Caco-2 (cell line): ENCODE results near the gene SLIT3. TPM values are rescaled to one million over a fixed set of nuclear protein-coding genes. Genes with fewer than 3 reads are reported as not detected.
A peak's percentile ranks its signal among the peaks of the same experiment; 100 is the strongest.

ENCODE experiments used
- BruUV-seq: library from RNA; stranded (reverse); fragments of 400-500 nt; replicated peaks from 2 replicates; lab custom pipeline; 2021; lab: Mats Ljungman, UMichigan
- CTCF ChIA-PET: fragments of 300-600 bp; sonication (Branson Sonifier 250); formaldehyde crosslinking; loops from one replicate; lab custom pipeline; 2022; ENCODE audit warnings: antibody characterized with exemption; lab: Charles Lee
- POLR2A ChIA-PET: fragments of 300-600 bp; sonication (Branson Sonifier 250); formaldehyde crosslinking; loops from one replicate; lab custom pipeline; 2022; ENCODE audit warnings: antibody characterized with exemption; lab: Charles Lee
- DNase-seq, 2 experiments: peaks; one replicate each; pipeline versions ENCODE4 v3.0.0 to v3.0.0-alpha.2; 2020 to 2022
- H3K27me3 ChIP-seq: replicated peaks from 2 replicates; pipeline ENCODE4 v1.6.0; 2011; ENCODE audit warnings: low read length; ENCODE audit not compliant: control insufficient read depth, insufficient read depth
- H3K36me3 ChIP-seq: 2 replicates; pipeline ENCODE4 v1.5.1; 2011; ENCODE audit warnings: low read length; ENCODE audit not compliant: control insufficient read depth, insufficient read depth
- H3K4me1 ChIP-seq: fragments of 250-450 bp; sonication (Bioruptor Pico); 2 replicates; pipeline ENCODE4 v1.5.1; 2020; ENCODE audit warnings: mild to moderate bottlenecking
- H3K4me3 ChIP-seq: 2 replicates; pipeline ENCODE4 v1.5.1; 2011; ENCODE audit warnings: low read depth, mild to moderate bottlenecking, control low read depth, low read length
- H3K9me3 ChIP-seq: fragments of 250-450 bp; sonication (Bioruptor Pico); 2 replicates; pipeline ENCODE4 v1.5.1; 2020; ENCODE audit warnings: mild to moderate bottlenecking, moderate library complexity
- H3K27ac Mint-ChIP-seq: one replicate; pipeline ENCODE4 v1.8.0; 2022; ENCODE audit warnings: mixed read lengths; ENCODE audit not compliant: unreplicated experiment
- H3K27me3 Mint-ChIP-seq: one replicate; pipeline ENCODE4 v1.8.0; 2022; ENCODE audit warnings: mixed read lengths; ENCODE audit not compliant: insufficient read depth, unreplicated experiment
- H3K36me3 Mint-ChIP-seq: one replicate; pipeline ENCODE4 v1.8.0; 2022; ENCODE audit warnings: mild to moderate bottlenecking, mixed read lengths; ENCODE audit not compliant: insufficient read depth, unreplicated experiment
- H3K4me1 Mint-ChIP-seq: one replicate; pipeline ENCODE4 v1.8.0; 2022; ENCODE audit warnings: low read depth, mixed read lengths; ENCODE audit not compliant: unreplicated experiment
- H3K4me3 Mint-ChIP-seq: one replicate; pipeline ENCODE4 v1.8.0; 2022; ENCODE audit warnings: mild to moderate bottlenecking, moderate library complexity, mixed read lengths; ENCODE audit not compliant: unreplicated experiment
- H3K9me3 Mint-ChIP-seq: one replicate; pipeline ENCODE4 v1.8.0; 2022; ENCODE audit warnings: mixed read lengths; ENCODE audit not compliant: unreplicated experiment
- CTCF ChIP-seq, 2 experiments: fragments of 200-600 bp in 1 of 2; IDR thresholded peaks; 1 replicate in 1 of 2; 2 replicates in 1 of 2; pipeline versions ENCODE4 v1.5.1 to v1.8.0; 2011 to 2022; ENCODE audit warnings: antibody characterized with exemption in 1 of 2, control low read depth in 1 of 2, inconsistent platforms in 1 of 2, low read depth in 1 of 2, low read length in 1 of 2, mild to moderate bottlenecking in 1 of 2, moderate library complexity in 1 of 2; ENCODE audit not compliant: insufficient read depth in 1 of 2, severe bottlenecking in 1 of 2, unreplicated experiment in 1 of 2
- intact Hi-C: fragments of 100-400 bp; cut with micrococcal nuclease; formaldehyde crosslinking; loops from one replicate; pipeline ENCODE4 v1.10.0; 2022; ENCODE audit not compliant: unreplicated experiment
- total RNA-seq: library from RNA; stranded (reverse); gene quantifications from 2 replicates; pipeline ENCODE4 v1.2.3, GENCODE V29; 2022

The SLIT3 gene
- total RNA-seq, 1 experiment from 2014 or later, result 2.1 TPM

- H3K4me1 Mint-ChIP-seq, result peaks cover 40% of the 10 kb centered on the region
- H3K27me3 Mint-ChIP-seq, result no peaks in the 10 kb centered on the region
Observed at GRCh38 chr5:168988699-168989098, 312.2 kb downstream of the SLIT3 start.

GRCh38 chr5:168987543-168988300 is 313.2 kb downstream of the SLIT3 start:
- H3K36me3 ChIP-seq, result no peaks in the 10 kb centered on the region
- DNase-seq, result peak; percentile 71 to 81
- POLR2A ChIA-PET, result no interaction called here
- intact Hi-C loops, result loop anchor here (1.0 to 2.0 kb wide), 9 partner anchors 75 to 591 kb away; no protein-coding TSS in a partner anchor
- H3K9me3 ChIP-seq, result no peaks in the 10 kb centered on the region
- no peak overlapping the region for H3K27ac Mint-ChIP-seq
- peaks cover 21% of the 10 kb centered on the region for H3K4me1 ChIP-seq
- CTCF ChIA-PET, result interaction anchor here (0.6 to 1.3 kb wide), 7 partner anchors 9 to 592 kb away, joined by 3 to 17 read pairs (median 4); no protein-coding TSS in a partner anchor
- H3K4me3 ChIP-seq, result no peak overlapping the region
- no peaks in the 10 kb centered on the region for H3K27me3 ChIP-seq
- no TSS peak for BruUV-seq
- peaks cover 40% of the 10 kb centered on the region for H3K4me1 Mint-ChIP-seq
- H3K36me3 Mint-ChIP-seq, result no peaks in the 10 kb centered on the region
- H3K9me3 Mint-ChIP-seq, result no peaks in the 10 kb centered on the region
- peak; percentile 86 to 92 for TF ChIP-seq CTCF (IDR thresholded peaks at IDR 0.05; ENCODE audit: insufficient read depth in 1 of 2, low read depth in 1 of 2, low read length in 1 of 2, severe bottlenecking in 1 of 2, unreplicated experiment in 1 of 2)
- H3K27me3 Mint-ChIP-seq, result no peaks in the 10 kb centered on the region
- peak overlapping the region; percentile 43 for H3K4me3 Mint-ChIP-seq

More at GRCh38 chr5:168988699-168989098, 312.2 kb downstream of the SLIT3 start:
- no peak for TF ChIP-seq CTCF (IDR thresholded peaks at IDR 0.05; ENCODE audit: insufficient read depth in 1 of 2, low read depth in 1 of 2, low read length in 1 of 2, severe bottlenecking in 1 of 2, unreplicated experiment in 1 of 2)
- BruUV-seq, result no TSS peak
- Histone ChIP-seq H3K27me3 (no peaks in the 10 kb centered on the region), H3K4me3 (no peak overlapping the region), H3K36me3 (no peaks in the 10 kb centered on the region), H3K9me3 (no peaks in the 10 kb centered on the region), H3K4me1 (peaks cover 22% of the 10 kb centered on the region)
- ChIA-PET POLR2A (no interaction called here), CTCF (interaction anchor here (0.7 kb wide), 1 partner anchor 81 kb away, joined by 3 read pairs; no protein-coding TSS in a partner anchor)
- Mint-ChIP-seq H3K4me3 (no peak overlapping the region), H3K27ac (no peak overlapping the region), H3K36me3 (no peaks in the 10 kb centered on the region), H3K9me3 (no peaks in the 10 kb centered on the region)
- intact Hi-C loops, result loop anchor here (2.0 kb wide), 1 partner anchor 74 kb away; no protein-coding TSS in a partner anchor
- DNase-seq, result no peak

- no peaks in the 10 kb centered on the region for H3K9me3 ChIP-seq
- Mint-ChIP-seq H3K36me3 (no peaks in the 10 kb centered on the region), H3K27ac (no peak overlapping the region), H3K4me3 (no peak overlapping the region), H3K9me3 (no peaks in the 10 kb centered on the region), H3K27me3 (no peaks in the 10 kb centered on the region), H3K4me1 (peaks cover 32% of the 10 kb centered on the region)
- H3K27me3 ChIP-seq, result no peaks in the 10 kb centered on the region
- intact Hi-C loops, result no loop called here
- ChIA-PET POLR2A (no interaction called here), CTCF (no interaction called here)
- no peak for TF ChIP-seq CTCF (IDR thresholded peaks at IDR 0.05; ENCODE audit: insufficient read depth in 1 of 2, low read depth in 1 of 2, low read length in 1 of 2, severe bottlenecking in 1 of 2, unreplicated experiment in 1 of 2)
- BruUV-seq, result no TSS peak
- DNase-seq, result no peak
- no peaks in the 10 kb centered on the region for H3K36me3 ChIP-seq
- H3K4me3 ChIP-seq, result no peak overlapping the region
- peaks cover 9% of the 10 kb centered on the region; the same call in 1 of the 2 replicates for H3K4me1 ChIP-seq
Observed at GRCh38 chr5:168985454-168985853, 315.5 kb downstream of the SLIT3 start.
